Nucleus accumbens (tissue), 56 donors: ENCODE data around the gene FAM72D.
"Not testable (repeated sequence)": the region's sequence is repeated elsewhere in the genome, so short reads cannot be mapped to it uniquely, and the experiment has no call there.

Experiments used
- DNase-seq, 56 donors: peaks; one replicate each; lab custom pipeline; 2025; lab: John Stamatoyannopoulos, UW

Gene FAM72D

GRCh38 chr1:145095284-145096057 is at the start of gene FAM72D, which contains the start of gene SRGAP2B:
TSS of gene FAM72D (plus strand) at chr1:145095974. CDS start at chr1:145096848, 874 bp downstream.
TSS of gene SRGAP2B (minus strand) at chr1:145095328. CDS start at chr1:145092901, 2,427 bp downstream.
- DNase-seq, result not testable (repeated sequence)

DNA sequence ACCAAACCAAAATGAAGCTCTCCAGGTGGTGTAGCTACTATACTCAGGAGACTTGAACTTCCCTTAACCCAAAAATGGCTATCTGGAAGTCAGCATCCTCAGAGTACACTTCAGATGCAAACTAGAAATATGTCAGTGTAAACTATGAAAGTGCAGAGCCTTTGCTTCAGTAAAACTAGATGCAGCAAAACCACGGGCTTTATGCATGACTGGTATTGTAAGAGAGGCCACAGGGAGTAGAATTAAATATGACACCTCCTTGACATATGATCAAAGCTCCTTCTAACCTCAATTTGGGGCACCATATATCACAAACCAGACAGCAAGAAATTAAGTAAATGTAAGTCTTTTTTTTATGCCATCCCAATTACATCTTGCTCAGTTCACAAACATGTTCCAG is 48.2 kb upstream of the FAM72D start:
- not testable (repeated sequence) for DNase-seq

GRCh38 chr1:145048181-145048856 is 47.5 kb upstream of the FAM72D start:
- not testable (repeated sequence) for DNase-seq

DNA sequence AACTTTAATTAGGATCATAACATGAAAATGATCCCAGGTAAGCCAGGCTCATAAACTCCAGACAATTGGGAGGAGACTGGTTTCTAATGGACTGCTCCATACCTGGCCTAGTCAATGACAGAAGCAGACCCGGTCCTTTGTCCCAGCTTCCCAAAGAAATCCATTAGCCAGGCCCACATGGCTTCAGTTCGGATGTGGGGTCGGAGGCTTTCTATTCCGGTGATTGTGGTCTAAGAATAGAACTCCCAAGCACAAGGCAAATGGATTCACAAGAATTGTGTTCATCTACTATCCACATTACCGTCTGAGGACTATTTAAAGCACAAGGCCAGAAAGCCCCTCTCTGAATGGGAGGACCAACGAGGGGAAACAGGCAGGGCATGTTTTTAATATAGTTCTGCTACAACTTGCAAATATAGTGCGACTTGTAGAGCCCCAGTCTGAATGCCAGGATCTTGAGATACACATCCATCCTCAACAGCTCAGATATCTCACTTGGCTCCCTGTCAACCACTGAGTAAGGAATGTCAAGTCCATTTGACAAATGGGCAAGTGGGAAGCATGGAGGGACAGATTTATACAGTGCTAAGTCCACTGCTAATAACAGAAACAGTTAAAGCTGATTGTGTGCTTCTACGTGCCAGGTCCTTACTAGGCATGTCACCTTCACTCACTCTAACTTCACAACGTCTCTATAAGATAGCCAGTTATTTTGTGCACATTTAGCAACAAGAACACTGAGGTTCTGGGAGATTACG is 43.6 kb upstream of the FAM72D start:
- not testable (repeated sequence) for DNase-seq

GRCh38 chr1:145053428-145053827 is 42.3 kb upstream of the FAM72D start:
- not testable (repeated sequence) for DNase-seq

DNA sequence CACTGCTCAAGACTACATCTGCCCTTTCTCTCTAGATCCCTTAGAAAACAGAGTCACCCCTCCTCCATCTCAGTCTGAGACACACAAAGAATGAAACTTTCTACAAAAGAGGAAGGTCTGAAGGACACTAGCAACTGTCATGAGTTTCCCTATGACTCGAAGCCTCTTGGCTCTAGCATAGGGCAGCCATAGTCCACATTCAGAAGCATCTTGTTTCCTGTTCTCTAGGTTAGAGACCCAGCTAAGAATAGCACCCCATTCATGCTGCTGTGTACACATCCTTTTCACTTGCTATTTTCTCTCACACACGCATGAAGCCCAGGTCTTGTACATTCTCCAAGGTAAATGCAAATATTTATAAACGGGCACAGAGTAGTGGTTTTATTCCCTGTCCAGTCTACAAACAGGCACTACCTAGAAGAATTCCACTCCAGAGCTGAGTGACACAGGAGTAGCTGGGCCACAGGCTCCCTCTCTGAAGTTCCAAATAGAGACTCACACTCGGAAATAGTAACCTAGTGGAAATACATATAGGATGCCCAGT is 40.5 kb upstream of the FAM72D start:
- DNase-seq, result not testable (repeated sequence)

GRCh38 chr1:145058184-145058583 is 37.6 kb upstream of the FAM72D start:
- DNase-seq, result not testable (repeated sequence)

- DNase-seq, result not testable (repeated sequence)
Observed at GRCh38 chr1:145063285-145063684, 32.5 kb upstream of the FAM72D start.

DNA sequence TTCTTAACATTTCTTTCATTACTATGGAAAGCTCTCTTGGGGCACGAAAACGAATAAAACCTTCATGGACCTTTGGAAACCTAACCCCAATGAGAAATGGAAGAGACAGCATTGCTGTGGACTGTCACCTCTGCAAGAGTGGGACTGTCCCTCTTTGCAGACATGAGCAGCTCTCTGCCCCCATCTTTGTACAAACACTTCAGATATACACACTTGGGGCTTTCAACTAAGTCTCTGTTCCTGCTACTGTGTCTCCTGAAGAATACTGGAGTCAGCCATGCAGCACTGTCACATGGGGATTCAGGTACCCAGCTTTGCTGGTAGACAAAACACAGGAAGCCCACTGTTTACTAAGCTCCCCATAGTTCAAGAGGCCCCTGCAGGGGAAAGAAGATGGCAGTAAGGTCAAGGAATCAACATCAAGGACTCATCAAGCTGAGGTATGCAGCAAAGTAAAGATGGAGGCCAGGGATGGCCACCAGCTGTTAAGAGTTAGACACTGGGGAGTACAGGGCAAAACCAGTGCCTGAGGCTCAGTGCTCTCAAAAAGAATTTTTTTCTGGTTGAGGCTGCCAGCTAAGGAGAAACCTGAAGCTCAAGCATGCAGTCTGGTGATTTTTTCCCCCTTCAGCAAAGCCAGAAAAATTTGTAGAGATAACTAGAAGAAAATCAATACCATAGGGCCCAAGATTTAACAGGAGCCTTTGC is 31.7 kb upstream of the FAM72D start:
- not testable (repeated sequence) for DNase-seq

DNA sequence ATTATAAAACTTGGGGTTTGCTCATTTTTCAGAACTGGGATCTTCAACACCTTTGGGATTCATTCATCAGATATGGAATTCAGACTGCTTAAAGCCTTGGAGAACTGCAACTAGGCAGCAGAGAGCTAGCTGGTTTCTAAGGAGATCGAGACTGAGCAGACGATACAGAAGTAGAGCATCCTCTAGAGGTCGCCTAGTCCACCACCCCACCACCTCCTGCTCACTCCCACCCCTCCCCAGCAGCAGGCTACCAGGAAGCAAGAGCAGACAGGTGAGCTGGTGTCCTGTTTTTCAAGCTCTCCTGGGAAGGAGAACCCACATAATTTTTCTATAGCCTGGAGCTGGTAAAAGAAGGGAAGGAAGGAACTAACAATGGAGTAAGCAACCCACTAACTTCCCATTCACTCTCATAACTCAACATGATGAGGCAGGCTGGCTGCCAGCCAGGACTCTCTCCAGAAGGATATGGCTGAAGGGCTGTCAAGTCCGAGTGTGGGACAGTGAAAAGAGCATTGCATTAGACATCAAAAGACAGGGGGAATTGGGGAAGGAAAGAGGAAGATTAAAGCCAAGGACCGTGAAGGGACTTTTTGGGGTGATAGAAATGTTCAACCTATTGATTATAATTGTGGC is 30.5 kb upstream of the FAM72D start:
- DNase-seq, result not testable (repeated sequence)

DNA sequence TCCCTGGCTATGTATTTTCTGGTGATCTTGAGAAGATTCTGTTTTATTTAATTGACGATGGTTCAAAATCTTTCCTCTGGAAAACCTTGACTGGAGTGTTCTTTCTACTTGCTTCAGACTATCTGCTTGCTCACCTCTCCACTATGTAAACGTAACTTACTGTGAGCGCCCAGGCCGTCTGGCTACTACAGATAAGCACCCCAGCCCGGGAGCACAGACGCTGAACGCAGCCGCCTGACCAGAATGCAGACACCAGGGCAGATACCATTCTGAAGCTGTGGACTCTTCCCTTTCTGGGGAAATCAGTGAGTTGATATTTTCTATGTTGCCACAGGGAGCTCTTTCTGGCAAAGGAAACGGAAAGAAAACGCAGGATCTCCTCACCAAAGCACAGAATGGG is 29.3 kb upstream of the FAM72D start:
- DNase-seq, result not testable (repeated sequence)

- DNase-seq, result not testable (repeated sequence)
Observed at GRCh38 chr1:145071569-145071968, 24.2 kb upstream of the FAM72D start.

DNA sequence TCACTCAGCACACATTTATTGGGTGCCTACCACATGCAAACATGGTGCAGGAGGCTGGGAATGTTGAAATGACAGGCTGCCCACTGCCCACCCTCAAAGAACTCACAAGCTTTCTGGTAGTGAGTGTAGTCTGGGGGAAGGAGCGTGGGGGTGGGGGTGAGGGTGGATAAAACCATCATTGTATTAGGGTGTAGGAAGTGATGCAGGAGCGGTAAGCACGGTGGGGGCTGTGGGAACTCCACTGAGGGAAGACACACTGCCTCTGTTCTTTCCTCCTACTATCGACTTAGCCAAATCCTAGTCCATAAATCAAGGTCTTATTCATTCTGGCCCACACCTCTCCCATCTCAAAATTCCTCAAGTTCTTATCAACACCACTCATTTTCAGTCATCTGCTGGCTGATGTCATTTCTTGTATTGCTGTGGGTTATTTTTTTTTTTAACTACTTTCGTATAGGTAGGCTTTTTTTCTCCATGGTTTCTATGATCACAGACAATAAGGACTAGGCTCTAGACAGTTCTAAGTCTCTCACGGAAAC is 21.7 kb upstream of the FAM72D start:
- DNase-seq, result not testable (repeated sequence)

GRCh38 chr1:145076877-145077276 is 18.9 kb upstream of the FAM72D start:
- not testable (repeated sequence) for DNase-seq

DNA sequence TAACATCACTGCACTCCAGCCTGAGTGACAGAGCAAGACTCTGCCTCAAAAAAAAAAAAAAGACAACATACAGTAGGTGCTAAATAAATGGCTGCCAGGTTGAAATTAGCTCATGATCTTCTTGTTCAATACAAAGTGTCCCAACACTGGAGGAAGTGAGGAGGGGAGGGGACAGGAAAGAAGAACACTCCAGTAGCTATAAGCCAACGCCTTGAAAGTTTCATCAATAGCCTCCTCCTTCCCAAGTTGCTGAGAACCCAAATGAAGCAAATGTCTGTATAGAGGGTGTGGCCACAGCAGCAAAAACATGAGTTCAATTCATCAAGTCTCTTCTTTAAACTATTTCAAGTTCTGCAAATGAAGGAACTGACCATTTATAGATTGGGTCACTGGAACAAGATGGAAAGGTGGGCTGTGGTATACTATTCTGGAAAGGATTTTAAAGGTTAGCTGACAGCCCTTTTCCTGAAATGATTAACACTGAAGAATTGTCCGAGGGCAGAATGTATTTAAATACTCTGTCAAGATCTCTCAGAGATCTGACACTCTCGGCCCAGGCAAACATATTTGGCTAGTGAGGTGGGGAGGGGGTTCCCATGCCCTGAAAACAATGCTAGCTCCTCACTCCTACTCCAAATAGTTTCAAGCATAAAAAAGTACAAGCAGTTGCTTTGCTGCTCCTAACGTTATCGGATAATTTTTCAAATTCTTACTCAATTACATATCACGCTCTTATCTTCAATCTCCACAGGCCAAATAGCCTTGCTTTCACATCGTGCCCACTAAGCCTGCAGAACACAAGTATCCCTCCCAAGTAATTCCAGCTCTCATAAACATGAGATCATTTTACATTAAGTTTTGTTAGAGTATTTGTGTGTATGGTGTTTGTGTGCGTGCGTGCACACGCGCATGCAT is 17.6 kb upstream of the FAM72D start:
- not testable (repeated sequence) for DNase-seq

GRCh38 chr1:145078787-145079370 is 16.9 kb upstream of the FAM72D start:
- not testable (repeated sequence) for DNase-seq

DNA sequence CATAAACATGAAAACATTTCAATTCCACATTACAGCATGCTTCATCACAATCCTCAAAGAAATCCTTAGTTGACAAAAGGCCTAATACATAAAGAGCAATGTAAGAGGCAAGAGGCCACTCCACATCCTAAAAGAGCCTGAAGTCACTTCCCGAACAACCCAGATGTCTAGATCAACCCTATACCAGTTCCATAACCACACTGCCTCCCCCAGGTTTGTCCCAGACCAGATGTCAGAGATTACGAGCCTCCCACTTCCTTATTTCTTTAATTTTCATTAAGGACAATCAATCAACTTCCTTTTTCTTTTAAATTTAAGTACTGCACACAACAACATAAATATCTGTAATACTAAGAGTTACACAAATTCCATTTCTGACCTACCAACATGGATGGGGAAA is 16.0 kb upstream of the FAM72D start:
- DNase-seq, result not testable (repeated sequence)

GRCh38 chr1:145080193-145080592 is 15.6 kb upstream of the FAM72D start:
- DNase-seq, result not testable (repeated sequence)
